Ishikawa (cell line): ENCODE measurements around the gene RWDD1.

Experiments used
- CEBPB ChIP-seq: IDR thresholded peaks from 2 replicates; pipeline ENCODE4 v1.6.1; 2012
- CREB1 ChIP-seq: IDR thresholded peaks from 2 replicates; pipeline ENCODE4 v1.6.1; 2012; ENCODE audit warnings: low read depth
- EGR1 ChIP-seq: IDR thresholded peaks from 2 replicates; pipeline ENCODE4 v1.6.1; 2012
- EP300 ChIP-seq: IDR thresholded peaks from 2 replicates; pipeline ENCODE4 v1.6.1; 2012; ENCODE audit warnings: borderline replicate concordance
- FOXM1 ChIP-seq: IDR thresholded peaks from 2 replicates; pipeline ENCODE4 v1.6.1; 2012; ENCODE audit warnings: low read depth, borderline replicate concordance
- MAX ChIP-seq: IDR thresholded peaks from 2 replicates; pipeline ENCODE4 v1.6.1; 2012
- NFIC ChIP-seq: IDR thresholded peaks from 2 replicates; pipeline ENCODE4 v1.6.1; 2012
- RAD21 ChIP-seq: IDR thresholded peaks from 2 replicates; pipeline ENCODE4 v1.6.1; 2012; ENCODE audit warnings: low read depth
- REST ChIP-seq: IDR thresholded peaks from 2 replicates; pipeline ENCODE4 v1.6.1; 2012; ENCODE audit warnings: low read depth, mild to moderate bottlenecking
- TAF1 ChIP-seq: IDR thresholded peaks from 2 replicates; pipeline ENCODE4 v1.6.1; 2012; ENCODE audit warnings: low read depth, mild to moderate bottlenecking
- TCF12 ChIP-seq: IDR thresholded peaks from 2 replicates; pipeline ENCODE4 v1.6.1; 2012; ENCODE audit warnings: low read depth
- TEAD4 ChIP-seq: IDR thresholded peaks from 2 replicates; pipeline ENCODE4 v1.6.1; 2012
- USF1 ChIP-seq: IDR thresholded peaks from 2 replicates; pipeline ENCODE4 v1.6.1; 2012
- YY1 ChIP-seq: IDR thresholded peaks from 2 replicates; pipeline ENCODE4 v1.6.1; 2012; ENCODE audit warnings: low read depth
- ZBTB7A ChIP-seq: IDR thresholded peaks from 2 replicates; pipeline ENCODE4 v1.6.1; 2012; ENCODE audit warnings: low read depth

Gene RWDD1

GRCh38 chr6:116575227-116575626 is 3.9 kb downstream of the RWDD1 start:
- TF ChIP-seq YY1 = no peak
- TF ChIP-seq TAF1 = no peak
- TF ChIP-seq REST = no peak

GRCh38 chr6:116577486-116577885 is 6.2 kb downstream of the RWDD1 start:
- TF ChIP-seq USF1 (no peak), REST (no peak), TEAD4 (no peak)

GRCh38 chr6:116578335-116578734 is 7.0 kb downstream of the RWDD1 start:
- TF ChIP-seq USF1 = no peak
- no peak for TF ChIP-seq ZBTB7A
- no peak for TF ChIP-seq CREB1
- no peak for TF ChIP-seq CEBPB
- no peak for TF ChIP-seq EP300
- TF ChIP-seq TAF1 = no peak
- no peak for TF ChIP-seq FOXM1
- TF ChIP-seq RAD21 = no peak
- TF ChIP-seq TCF12 = no peak
- TF ChIP-seq EGR1 = no peak
- no peak for TF ChIP-seq YY1
- TF ChIP-seq MAX = no peak
- no peak for TF ChIP-seq REST
- no peak for TF ChIP-seq NFIC
- no peak for TF ChIP-seq TEAD4

- TF ChIP-seq TAF1 (no peak), ZBTB7A (no peak), EP300 (no peak), TCF12 (no peak), NFIC (no peak), RAD21 (no peak)
Measured at GRCh38 chr6:116579143-116579542, 7.8 kb downstream of the RWDD1 start.

- no peak for TF ChIP-seq TCF12
- TF ChIP-seq CREB1 = no peak
- no peak for TF ChIP-seq TAF1
- no peak for TF ChIP-seq EP300
- no peak for TF ChIP-seq YY1
- TF ChIP-seq CEBPB = no peak
- TF ChIP-seq RAD21 = no peak
- no peak for TF ChIP-seq TEAD4
- TF ChIP-seq USF1 = no peak
- TF ChIP-seq ZBTB7A = no peak
- no peak for TF ChIP-seq REST
- no peak for TF ChIP-seq FOXM1
- no peak for TF ChIP-seq MAX
- TF ChIP-seq EGR1 = no peak
- TF ChIP-seq NFIC = no peak
Measured at GRCh38 chr6:116580198-116580597, 8.9 kb downstream of the RWDD1 start.
